ENCODE data around the gene H2AZ1.

Gene H2AZ1

GRCh38 chr4:99949999-99950912, at the start of gene H2AZ1:
Gene H2AZ1 (minus strand): TSS chr4:99950275. CDS start chr4:99950170, 105 bp downstream.
- peak within 1 kb of the TSS; percentile 99 for H3K4me3 ChIP-seq (ENCODE audit: low read depth, low read length)
- H3K27ac ChIP-seq (ENCODE audit: low read depth, low read length): peak within 1 kb of the TSS; percentile 97
- H3K4me1 ChIP-seq (ENCODE audit: control insufficient read depth, insufficient read depth, low read length): peaks cover 25% of the 10 kb centered on the region; the same call in 1 of the 2 replicates
- H3K27me3 ChIP-seq (ENCODE audit: control insufficient read depth, insufficient read depth, low read length): no peaks in the 10 kb centered on the region; the same call in 1 of the 2 replicates
- peak within 1 kb of the TSS; percentile 96 for H3K9ac ChIP-seq (ENCODE audit: low read depth, low read length)
- H3K9me3 ChIP-seq (ENCODE audit: control insufficient read depth, insufficient read depth, low read length): no peaks in the 10 kb centered on the region
- peaks cover 18% of the 10 kb centered on the region for H3K36me3 ChIP-seq (ENCODE audit: control insufficient read depth, insufficient read depth, low read length)

GRCh38 chr4:99998062-99998867, 48.2 kb upstream of the H2AZ1 start:
- Histone ChIP-seq H3K9me3 (ENCODE audit: control insufficient read depth, insufficient read depth, low read length) (no peaks in the 10 kb centered on the region), H3K9ac (ENCODE audit: low read depth, low read length) (no peak overlapping the region), H3K27me3 (ENCODE audit: control insufficient read depth, insufficient read depth, low read length) (no peaks in the 10 kb centered on the region), H3K4me3 (ENCODE audit: low read depth, low read length) (no peak overlapping the region), H3K27ac (ENCODE audit: low read depth, low read length) (no peak overlapping the region), H3K36me3 (ENCODE audit: control insufficient read depth, insufficient read depth, low read length) (no peaks in the 10 kb centered on the region), H3K4me1 (ENCODE audit: control insufficient read depth, insufficient read depth, low read length) (no peaks in the 10 kb centered on the region)

- Histone ChIP-seq H3K27me3 (ENCODE audit: control insufficient read depth, insufficient read depth, low read length) (no peaks in the 10 kb centered on the region), H3K4me3 (ENCODE audit: low read depth, low read length) (no peak overlapping the region), H3K4me1 (ENCODE audit: control insufficient read depth, insufficient read depth, low read length) (no peaks in the 10 kb centered on the region), H3K9ac (ENCODE audit: low read depth, low read length) (no peak overlapping the region), H3K27ac (ENCODE audit: low read depth, low read length) (no peak overlapping the region), H3K36me3 (ENCODE audit: control insufficient read depth, insufficient read depth, low read length) (no peaks in the 10 kb centered on the region), H3K9me3 (ENCODE audit: control insufficient read depth, insufficient read depth, low read length) (no peaks in the 10 kb centered on the region)
These were observed 41.7 kb upstream of the H2AZ1 start for GRCh38 chr4:99991741-99992140.

GRCh38 chr4:99987681-99988080, 37.6 kb upstream of the H2AZ1 start:
- Histone ChIP-seq H3K4me1 (ENCODE audit: control insufficient read depth, insufficient read depth, low read length) (no peaks in the 10 kb centered on the region), H3K27me3 (ENCODE audit: control insufficient read depth, insufficient read depth, low read length) (no peaks in the 10 kb centered on the region), H3K4me3 (ENCODE audit: low read depth, low read length) (no peak overlapping the region), H3K27ac (ENCODE audit: low read depth, low read length) (no peak overlapping the region), H3K9ac (ENCODE audit: low read depth, low read length) (no peak overlapping the region), H3K36me3 (ENCODE audit: control insufficient read depth, insufficient read depth, low read length) (no peaks in the 10 kb centered on the region), H3K9me3 (ENCODE audit: control insufficient read depth, insufficient read depth, low read length) (no peaks in the 10 kb centered on the region)

GRCh38 chr4:99986792-99987191, 36.7 kb upstream of the H2AZ1 start:
- H3K9ac ChIP-seq (ENCODE audit: low read depth, low read length): no peak overlapping the region
- H3K27me3 ChIP-seq (ENCODE audit: control insufficient read depth, insufficient read depth, low read length): no peaks in the 10 kb centered on the region
- no peaks in the 10 kb centered on the region for H3K36me3 ChIP-seq (ENCODE audit: control insufficient read depth, insufficient read depth, low read length)
- H3K27ac ChIP-seq (ENCODE audit: low read depth, low read length): no peak overlapping the region
- no peaks in the 10 kb centered on the region for H3K4me1 ChIP-seq (ENCODE audit: control insufficient read depth, insufficient read depth, low read length)
- no peak overlapping the region for H3K4me3 ChIP-seq (ENCODE audit: low read depth, low read length)
- H3K9me3 ChIP-seq (ENCODE audit: control insufficient read depth, insufficient read depth, low read length): no peaks in the 10 kb centered on the region

- H3K9ac ChIP-seq (ENCODE audit: low read depth, low read length): no peak overlapping the region
- no peaks in the 10 kb centered on the region for H3K4me1 ChIP-seq (ENCODE audit: control insufficient read depth, insufficient read depth, low read length)
- H3K9me3 ChIP-seq (ENCODE audit: control insufficient read depth, insufficient read depth, low read length): no peaks in the 10 kb centered on the region
- no peaks in the 10 kb centered on the region for H3K36me3 ChIP-seq (ENCODE audit: control insufficient read depth, insufficient read depth, low read length)
- no peaks in the 10 kb centered on the region for H3K27me3 ChIP-seq (ENCODE audit: control insufficient read depth, insufficient read depth, low read length)
- H3K4me3 ChIP-seq (ENCODE audit: low read depth, low read length): no peak overlapping the region
- no peak overlapping the region for H3K27ac ChIP-seq (ENCODE audit: low read depth, low read length)
These were observed 33.3 kb upstream of the H2AZ1 start for GRCh38 chr4:99983289-99983943.

- Histone ChIP-seq H3K36me3 (ENCODE audit: control insufficient read depth, insufficient read depth, low read length) (no peaks in the 10 kb centered on the region), H3K9ac (ENCODE audit: low read depth, low read length) (no peak overlapping the region), H3K4me1 (ENCODE audit: control insufficient read depth, insufficient read depth, low read length) (no peaks in the 10 kb centered on the region), H3K27ac (ENCODE audit: low read depth, low read length) (no peak overlapping the region), H3K9me3 (ENCODE audit: control insufficient read depth, insufficient read depth, low read length) (no peaks in the 10 kb centered on the region), H3K4me3 (ENCODE audit: low read depth, low read length) (no peak overlapping the region), H3K27me3 (ENCODE audit: control insufficient read depth, insufficient read depth, low read length) (no peaks in the 10 kb centered on the region)
These were observed 29.8 kb upstream of the H2AZ1 start for GRCh38 chr4:99979872-99980271.

GRCh38 chr4:99971453-99972111, 21.5 kb upstream of the H2AZ1 start:
- H3K27me3 ChIP-seq (ENCODE audit: control insufficient read depth, insufficient read depth, low read length): no peaks in the 10 kb centered on the region
- no peak overlapping the region for H3K9ac ChIP-seq (ENCODE audit: low read depth, low read length)
- no peak overlapping the region for H3K27ac ChIP-seq (ENCODE audit: low read depth, low read length)
- H3K36me3 ChIP-seq (ENCODE audit: control insufficient read depth, insufficient read depth, low read length): no peaks in the 10 kb centered on the region
- no peak overlapping the region for H3K4me3 ChIP-seq (ENCODE audit: low read depth, low read length)
- peaks cover 5% of the 10 kb centered on the region; the same call in 1 of the 2 replicates for H3K4me1 ChIP-seq (ENCODE audit: control insufficient read depth, insufficient read depth, low read length)
- no peaks in the 10 kb centered on the region for H3K9me3 ChIP-seq (ENCODE audit: control insufficient read depth, insufficient read depth, low read length)

- peak overlapping the region; percentile 20; the same call in 1 of the 2 replicates for H3K9ac ChIP-seq (ENCODE audit: low read depth, low read length)
- H3K27me3 ChIP-seq (ENCODE audit: control insufficient read depth, insufficient read depth, low read length): no peaks in the 10 kb centered on the region
- H3K27ac ChIP-seq (ENCODE audit: low read depth, low read length): no peak overlapping the region
- H3K36me3 ChIP-seq (ENCODE audit: control insufficient read depth, insufficient read depth, low read length): no peaks in the 10 kb centered on the region
- H3K4me3 ChIP-seq (ENCODE audit: low read depth, low read length): no peak overlapping the region
- no peaks in the 10 kb centered on the region for H3K9me3 ChIP-seq (ENCODE audit: control insufficient read depth, insufficient read depth, low read length)
- H3K4me1 ChIP-seq (ENCODE audit: control insufficient read depth, insufficient read depth, low read length): peaks cover 5% of the 10 kb centered on the region; the same call in 1 of the 2 replicates
These were observed 18.3 kb upstream of the H2AZ1 start for GRCh38 chr4:99968330-99968729.

- H3K4me1 ChIP-seq (ENCODE audit: control insufficient read depth, insufficient read depth, low read length): peaks cover 5% of the 10 kb centered on the region; the same call in 1 of the 2 replicates
- H3K9ac ChIP-seq (ENCODE audit: low read depth, low read length): no peak overlapping the region
- H3K9me3 ChIP-seq (ENCODE audit: control insufficient read depth, insufficient read depth, low read length): no peaks in the 10 kb centered on the region
- H3K27me3 ChIP-seq (ENCODE audit: control insufficient read depth, insufficient read depth, low read length): no peaks in the 10 kb centered on the region
- H3K36me3 ChIP-seq (ENCODE audit: control insufficient read depth, insufficient read depth, low read length): no peaks in the 10 kb centered on the region
- no peak overlapping the region for H3K27ac ChIP-seq (ENCODE audit: low read depth, low read length)
- H3K4me3 ChIP-seq (ENCODE audit: low read depth, low read length): no peak overlapping the region
These were observed 16.6 kb upstream of the H2AZ1 start for GRCh38 chr4:99966692-99967091.
